HCT116 (cell line): ENCODE measurements around the gene LXN.

ENCODE experiments used
- CTCF ChIP-seq, 3 experiments: fragments of 200-600 bp in 1 of 3; sonication (generic) in 1 of 3; IDR thresholded peaks in 2 of 3; conservative IDR thresholded peaks in 1 of 3; 2 replicates each; pipeline ENCODE4 v1.5.1; 2012 to 2017; ENCODE audit warnings: low read depth in 2 of 3, low read length in 2 of 3, antibody characterized with exemption in 1 of 3, borderline replicate concordance in 1 of 3, control low read depth in 1 of 3, mild to moderate bottlenecking in 1 of 3, mixed read lengths in 1 of 3, mixed run types in 1 of 3, moderate library complexity in 1 of 3; ENCODE audit not compliant: insufficient read depth in 1 of 3
- POLR2AphosphoS5 ChIP-seq: IDR thresholded peaks from 2 replicates; pipeline ENCODE4 v1.6.1; 2011; ENCODE audit warnings: mild to moderate bottlenecking, low read depth, low read length, moderate library complexity
- REST ChIP-seq: IDR thresholded peaks from 2 replicates; pipeline ENCODE4 v1.6.1; 2012; ENCODE audit warnings: low read depth
- YY1 ChIP-seq: IDR thresholded peaks from 2 replicates; pipeline ENCODE4 v1.6.1; 2011; ENCODE audit warnings: low read length, low read depth, moderate library complexity, mild to moderate bottlenecking; ENCODE audit not compliant: insufficient replicate concordance; ENCODE audit errors: extremely low read depth
- ZNF274 ChIP-seq: fragments of 200-500 bp; sonication (Bioruptor generic); IDR thresholded peaks from 2 replicates; pipeline ENCODE4 v1.6.1; 2014; ENCODE audit warnings: mild to moderate bottlenecking, low read depth, low read length, inconsistent platforms

- TF ChIP-seq REST (no peak), ZNF274 (no peak), CTCF (IDR thresholded peaks at IDR 0.05 in 2 of 3, conservative IDR thresholded peaks at IDR 0.05 in 1 of 3; ENCODE audit: borderline replicate concordance in 1 of 3, insufficient read depth in 1 of 3, low read depth in 2 of 3, low read length in 2 of 3) (no peak), POLR2AphosphoS5 (no peak), YY1 (no peak)
These were observed 29.1 kb upstream of the LXN start for GRCh38 chr3:158701420-158702065.
